Astrocyte (in vitro differentiated cells and primary cell): ENCODE measurements around the gene IL6ST.

Experiments
- CTCF ChIP-seq: IDR thresholded peaks from 2 replicates; pipeline ENCODE4 v1.5.1; 2011; ENCODE audit warnings: low read depth, mild to moderate bottlenecking, inconsistent platforms, low read length, moderate library complexity; ENCODE audit not compliant: insufficient read depth
- EZH2 ChIP-seq: IDR thresholded peaks from 2 replicates; pipeline ENCODE4 v1.6.1; 2012; ENCODE audit warnings: mild to moderate bottlenecking, low read length, inconsistent platforms; ENCODE audit not compliant: insufficient read depth

- TF ChIP-seq CTCF = no peak
- TF ChIP-seq EZH2 = no peak
Observed at GRCh38 chr5:55969956-55970355, 24.8 kb downstream of the IL6ST start.
